Left cardiac atrium (tissue), 4 donors: ENCODE data around the gene CFL1. TPM values are rescaled to one million over a fixed set of nuclear protein-coding genes. Genes with fewer than 3 reads are reported as not detected.

Experiments
- ATAC-seq, 2 donors: fragments of 200-7000 bp; cut with Tn5 transposase; one replicate each; pipeline ENCODE4 v1.9.1; 2020; ENCODE audit warnings: mild to moderate bottlenecking in 2 of 2, moderate library complexity in 2 of 2
- DNase-seq: peaks from one replicate; pipeline ENCODE4 v3.0.0-alpha.2; 2020
- intact Hi-C, 2 donors: fragments of 100-400 bp; cut with DNase I; formaldehyde crosslinking; loops; one replicate each; pipeline versions ENCODE4 v1.14.1 to v1.15.1; 2022 to 2023
- total RNA-seq, 2 donors: library from RNA; stranded (reverse); fragmentation: NEBNext Ultra II Directional; extraction: Animal tissue kit (Norgen Biotek cat#: 25700); gene quantifications; one replicate each; pipeline ENCODE4 v1.2.1, GENCODE V29; 2021
- donor health status: DM: no; HTN: yes; CAD: no.
- donor health status: DM: no; HTN: yes; CAD: no; lungs with severe emphysema.
- donor health status: DM: yes; HTN: yes; CAD: no.
- donor health status: Dilated cardiomyopathy.

Gene CFL1
- total RNA-seq, 2 donors from 2014 or later, result 439 to 554 TPM

DNA sequence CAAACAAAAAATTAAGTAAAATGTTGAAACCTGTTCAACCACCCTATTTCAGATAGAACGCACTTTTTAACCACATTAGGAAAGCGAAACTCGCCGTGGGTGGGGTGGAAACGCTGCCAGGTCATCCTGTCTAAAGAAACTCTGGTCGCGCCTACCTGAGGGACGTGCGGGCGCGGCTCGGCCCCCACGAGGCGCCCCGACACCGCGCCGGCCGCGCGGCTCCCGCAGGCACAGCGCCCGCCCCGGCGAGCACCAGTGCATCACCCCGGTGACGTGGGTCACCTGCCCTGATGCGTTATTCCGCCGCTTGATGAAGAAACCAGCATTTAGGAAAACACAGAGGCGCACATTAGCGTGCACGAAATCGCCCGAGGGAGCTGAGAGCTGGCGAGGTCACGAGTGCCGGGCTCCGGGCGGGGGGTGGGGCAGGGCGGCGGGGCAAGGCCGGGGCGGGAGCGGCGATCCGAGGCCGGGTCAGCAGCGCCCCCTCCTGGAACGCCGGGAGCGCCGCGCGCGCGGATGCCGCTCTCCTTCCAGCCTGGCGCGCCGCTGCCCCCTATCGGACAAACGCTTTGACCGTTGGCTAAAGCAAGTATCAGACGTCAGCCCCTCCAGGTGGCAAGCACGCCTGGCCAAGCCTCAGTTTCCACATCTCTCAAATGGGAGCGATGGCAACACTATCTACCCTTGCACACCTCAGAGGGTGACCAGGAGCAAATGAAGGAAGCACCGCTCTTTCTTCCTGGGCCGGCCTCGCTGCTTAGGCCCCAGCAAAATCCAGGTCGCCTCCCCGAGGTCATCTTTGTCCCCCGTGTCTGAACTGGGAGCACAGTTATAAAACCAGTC is 39.9 kb downstream of the CFL1 start:
- ATAC-seq, result peak; percentile 95 to 98
- peak; percentile 95 for DNase-seq
- intact Hi-C loops, result loop anchor here (2.0 to 5.0 kb wide), 3 partner anchors 36 to 191 kb away; partner anchors contain the start of genes AP5B1 (in 1 of the 2) and KAT5 (in 1 of the 2)

GRCh38 chr11:65817312-65817834 is 40.6 kb downstream of the CFL1 start:
- intact Hi-C loops, result loop anchor here (2.0 to 5.0 kb wide), 3 partner anchors 35 to 190 kb away; partner anchors contain the start of genes AP5B1 (in 1 of the 2) and KAT5 (in 1 of the 2)
- DNase-seq (no peak), ATAC-seq (no peak)

DNA sequence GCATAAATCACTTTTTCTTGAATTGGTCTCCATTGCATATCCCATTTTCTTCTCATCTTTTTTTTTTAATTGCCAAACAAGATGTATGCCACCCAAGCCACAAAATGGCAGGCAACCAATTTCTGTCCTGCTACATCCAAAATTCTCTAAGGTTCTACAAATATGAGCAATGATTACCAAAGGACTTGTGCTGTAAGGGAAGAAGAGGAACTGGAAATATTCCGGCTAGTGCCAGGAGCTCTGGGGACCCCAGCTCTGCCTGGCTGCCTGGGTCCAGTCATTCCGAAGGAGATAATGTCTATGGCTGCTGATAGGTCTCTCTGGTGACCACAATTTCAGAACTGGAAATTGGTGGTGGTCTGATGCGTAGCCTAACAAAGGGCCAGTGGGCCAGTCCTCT is 41.3 kb downstream of the CFL1 start:
- DNase-seq (no peak), ATAC-seq (no peak)
- intact Hi-C loops, result loop anchor here (2.0 to 5.0 kb wide), 3 partner anchors 34 to 189 kb away; partner anchors contain the start of genes AP5B1 (in 1 of the 2) and KAT5 (in 1 of the 2)

DNA sequence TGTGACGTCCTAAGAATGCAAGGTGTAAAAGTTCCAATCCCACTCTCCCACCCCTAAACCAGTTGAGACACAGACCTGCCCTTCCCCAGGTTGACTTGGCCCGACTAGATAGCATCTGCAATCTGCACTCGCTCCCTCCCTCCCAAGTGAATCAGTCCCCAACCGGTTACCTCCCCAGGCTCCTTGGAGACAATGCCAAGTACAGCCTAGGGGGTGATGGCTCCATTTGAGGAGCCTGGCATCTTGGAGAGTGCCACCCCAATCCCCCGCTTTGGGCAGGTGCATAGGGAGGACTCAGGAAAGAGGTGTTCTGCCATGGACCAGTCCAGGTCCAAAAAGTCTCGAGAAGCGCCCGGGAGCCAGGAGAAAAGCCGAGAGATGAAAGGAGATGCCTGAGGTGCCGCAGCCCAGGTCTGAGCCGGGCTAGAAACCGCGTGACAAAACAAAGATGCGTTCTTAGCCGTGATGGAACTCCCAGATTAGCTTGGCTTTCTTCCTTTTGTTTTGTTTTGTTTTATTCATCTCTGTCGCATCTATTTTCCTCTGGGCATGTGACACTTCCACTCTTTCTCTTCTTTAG is 42.9 kb downstream of the CFL1 start:
- intact Hi-C loops, result loop anchor here (5.0 kb wide), 2 partner anchors 33 to 188 kb away; partner anchors contain the start of gene AP5B1 (in 1 of the 2)
- DNase-seq, result no peak
- ATAC-seq, result no peak

GRCh38 chr11:65814131-65814985 is 43.6 kb downstream of the CFL1 start:
- peak; percentile 18 to 23 for ATAC-seq
- DNase-seq, result no peak
- intact Hi-C loops, result no loop called here

GRCh38 chr11:65811764-65812475 is 46.1 kb downstream of the CFL1 start:
- intact Hi-C loops, result no loop called here
- DNase-seq, result no peak
- peak in 1 of 2 donors; percentile 76 for ATAC-seq

- no peak for DNase-seq
- intact Hi-C loops, result no loop called here
- ATAC-seq, result peak in 1 of 2 donors; percentile 31
Observed at GRCh38 chr11:65810046-65810868, 47.7 kb downstream of the CFL1 start.

DNA sequence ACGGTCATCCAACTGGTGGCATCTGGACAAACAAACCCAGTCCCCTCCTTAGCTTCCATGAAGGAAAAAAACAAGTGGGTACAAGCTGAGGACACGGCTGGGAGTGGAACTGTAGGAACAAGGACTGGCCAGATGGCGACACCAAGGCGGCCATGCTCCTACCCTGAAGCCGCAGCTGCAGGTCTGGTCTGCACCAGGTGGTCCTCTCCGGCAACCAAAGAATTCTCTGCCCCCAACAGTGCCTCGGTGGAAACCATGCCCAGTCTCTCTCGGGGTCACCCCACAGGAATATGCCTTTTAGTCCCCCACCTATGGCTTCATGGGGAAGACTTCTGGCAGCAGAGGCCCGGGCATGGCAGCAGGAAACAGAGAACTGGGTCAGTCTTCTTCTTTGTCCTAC is 48.5 kb downstream of the CFL1 start:
- no peak for DNase-seq
- ATAC-seq, result no peak
- intact Hi-C loops, result no loop called here

- no peak for ATAC-seq
- intact Hi-C loops, result no loop called here
- no peak for DNase-seq
Observed at GRCh38 chr11:65808744-65809341, 49.1 kb downstream of the CFL1 start.

DNA sequence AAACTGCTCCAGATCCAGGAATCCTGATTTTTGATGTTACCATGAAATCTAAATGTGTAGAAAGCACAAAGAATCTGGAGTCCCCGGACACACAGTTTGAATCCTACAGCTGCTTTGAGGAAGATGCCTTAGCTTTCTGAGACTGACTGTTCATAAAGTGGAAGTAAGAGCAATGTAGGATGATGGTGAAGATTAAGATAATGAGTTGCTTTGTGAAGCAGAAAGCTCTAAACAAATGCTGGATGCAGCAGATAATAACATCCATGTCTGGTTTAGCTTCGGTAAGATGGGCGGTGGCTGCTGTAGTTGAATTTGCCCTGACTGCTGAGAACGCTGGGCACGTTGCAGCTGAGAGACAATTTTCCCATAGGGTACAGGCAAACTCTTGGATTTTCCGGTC is 51.0 kb downstream of the CFL1 start:
- DNase-seq (no peak), ATAC-seq (no peak)
- intact Hi-C loops, result no loop called here

Other genes with a start within 250 kb of the CFL1 start
- 10 to 100 TPM; 42.8 to 44.7 TPM for gene MAP3K11, start 244.0 kb downstream of the CFL1 start, total RNA-seq
- gene PCNX3, start 242.4 kb downstream of the CFL1 start, total RNA-seq, result 10 to 100 TPM; 15.1 to 16.7 TPM
- 10 to 100 TPM; 31.7 to 33.0 TPM for gene SIPA1, start 220.1 kb downstream of the CFL1 start, total RNA-seq
- gene RELA, start 195.3 kb downstream of the CFL1 start, total RNA-seq, result 10 to 100 TPM; 36.1 to 56.2 TPM
- 10 to 100 TPM; 46.6 to 47.3 TPM for gene KAT5, start 145.9 kb downstream of the CFL1 start, total RNA-seq
- gene RNASEH2C, start 137.4 kb downstream of the CFL1 start, total RNA-seq, result 10 to 100 TPM; 61.1 to 64.7 TPM
- gene AP5B1, start 77.2 kb downstream of the CFL1 start, total RNA-seq, result 10 to 100 TPM in 1 of 2 donors, 1 to 10 TPM in 1; 9.2 to 15.0 TPM
- not detected for gene OVOL1, start 71.1 kb downstream of the CFL1 start, total RNA-seq
- gene SNX32, start 24.2 kb downstream of the CFL1 start, total RNA-seq, result not detected
- 10 to 100 TPM; 36.1 to 37.6 TPM for gene MUS81, start 2.3 kb upstream of the CFL1 start, total RNA-seq
- gene EFEMP2, start 14.6 kb upstream of the CFL1 start, total RNA-seq, result 100 to 1,000 TPM in 1 of 2 donors, 10 to 100 TPM in 1; 98.0 to 103 TPM
- 1 to 10 TPM in 1 of 2 donors, under 1 TPM in 1; 0.99 to 2.7 TPM for gene CTSW, start 21.7 kb upstream of the CFL1 start, total RNA-seq
- gene FIBP, start 30.3 kb upstream of the CFL1 start, total RNA-seq, result 10 to 100 TPM; 37.8 to 44.3 TPM
- gene CCDC85B, start 32.5 kb upstream of the CFL1 start, total RNA-seq, result 10 to 100 TPM; 45.8 to 63.5 TPM
- gene FOSL1, start 42.2 kb upstream of the CFL1 start, total RNA-seq, result 10 to 100 TPM in 1 of 2 donors, 1 to 10 TPM in 1; 1.3 to 11.1 TPM
- 10 to 100 TPM; 29.9 to 31.8 TPM for gene C11orf68, start 60.9 kb upstream of the CFL1 start, total RNA-seq
- gene DRAP1, start 61.2 kb upstream of the CFL1 start, total RNA-seq, result 10 to 100 TPM; 80.6 to 86.8 TPM
- not detected for gene TSGA10IP, start 87.3 kb upstream of the CFL1 start, total RNA-seq
- gene SART1, start 103.6 kb upstream of the CFL1 start, total RNA-seq, result 10 to 100 TPM; 31.2 to 31.6 TPM
- gene EIF1AD, start 144.0 kb upstream of the CFL1 start, total RNA-seq, result 10 to 100 TPM; 20.7 to 25.1 TPM
- 100 to 1,000 TPM; 186 to 209 TPM for gene BANF1, start 144.3 kb upstream of the CFL1 start, total RNA-seq
- 1 to 10 TPM in 1 of 2 donors, under 1 TPM in 1; 0.91 to 2.6 TPM for gene CST6, start 153.8 kb upstream of the CFL1 start, total RNA-seq
- under 1 TPM in 1 of 2 donors, not detected in 1; 0.26 TPM for gene CATSPER1, start 168.3 kb upstream of the CFL1 start, total RNA-seq
- 1 to 10 TPM; 7.8 to 9.8 TPM for gene GAL3ST3, start 191.0 kb upstream of the CFL1 start, total RNA-seq
- 100 to 1,000 TPM in 1 of 2 donors, 10 to 100 TPM in 1; 78.7 to 101 TPM for gene SF3B2, start 194.2 kb upstream of the CFL1 start, total RNA-seq
- gene PACS1, start 212.1 kb upstream of the CFL1 start, total RNA-seq, result 10 to 100 TPM; 51.6 to 74.4 TPM